A673 (cell line): ENCODE measurements around the gene WDR45B. TPM values are rescaled to one million over a fixed set of nuclear protein-coding genes. Genes with fewer than 3 reads are reported as not detected.

Experiments used
- BruUV-seq: library from RNA; stranded (reverse); fragments of 400-500 nt; replicated peaks from 2 replicates; lab custom pipeline; 2021; lab: Mats Ljungman, UMichigan
- CTCF ChIA-PET: fragments of 300-600 bp; sonication (Branson Sonifier 250); formaldehyde crosslinking; loops from one replicate; lab custom pipeline; 2022; ENCODE audit warnings: antibody characterized with exemption; lab: Charles Lee
- POLR2A ChIA-PET: fragments of 300-600 bp; sonication (Branson Sonifier 250); formaldehyde crosslinking; loops from one replicate; lab custom pipeline; 2022; ENCODE audit warnings: antibody characterized with exemption; ENCODE audit not compliant: low non-redundant PET; lab: Charles Lee
- DNase-seq: peaks from one replicate; pipeline ENCODE4 v3.0.0-alpha.2; 2015; ENCODE audit warnings: low spot score
- H3K27ac ChIP-seq: fragments of 200-600 bp; sonication (generic); 2 replicates; pipeline ENCODE4 v1.5.1; 2016; ENCODE audit warnings: mixed run types, low read depth, mild to moderate bottlenecking, mixed read lengths, antibody characterized with exemption, low read length; ENCODE audit not compliant: poor library complexity, severe bottlenecking
- H3K27me3 ChIP-seq: fragments of 200-600 bp; sonication (generic); replicated peaks from 2 replicates; pipeline ENCODE4 v1.6.1; 2017; ENCODE audit warnings: mixed run types, low read depth, mild to moderate bottlenecking, mixed read lengths, antibody characterized with exemption, low read length; ENCODE audit not compliant: insufficient read depth, poor library complexity
- H3K36me3 ChIP-seq: fragments of 200-600 bp; sonication (generic); 2 replicates; pipeline ENCODE4 v1.6.1; 2016; ENCODE audit warnings: mixed run types, mild to moderate bottlenecking, mixed read lengths, antibody characterized with exemption, low read length; ENCODE audit not compliant: insufficient read depth, poor library complexity, severe bottlenecking
- H3K4me1 ChIP-seq: fragments of 200-600 bp; sonication (generic); 2 replicates; pipeline ENCODE4 v1.6.1; 2017; ENCODE audit warnings: mixed run types, mild to moderate bottlenecking, mixed read lengths, antibody characterized with exemption, low read length; ENCODE audit not compliant: insufficient read depth, poor library complexity, severe bottlenecking
- H3K4me3 ChIP-seq: fragments of 200-600 bp; sonication (generic); 2 replicates; pipeline ENCODE4 v1.5.1; 2016; ENCODE audit warnings: low read depth, mixed run types, mild to moderate bottlenecking, mixed read lengths, low read length; ENCODE audit not compliant: poor library complexity, severe bottlenecking
- H3K9me3 ChIP-seq: fragments of 200-600 bp; sonication (generic); 2 replicates; pipeline ENCODE4 v1.6.1; 2016; ENCODE audit warnings: mixed run types, low read depth, mild to moderate bottlenecking, mixed read lengths, antibody characterized with exemption, low read length; ENCODE audit not compliant: poor library complexity, severe bottlenecking
- CTCF ChIP-seq: fragments of 300-800, 200-600 bp; sonication (generic); conservative IDR thresholded peaks from 2 replicates; pipeline ENCODE4 v1.5.1; 2017; ENCODE audit warnings: low read depth, mild to moderate bottlenecking, antibody characterized with exemption, low read length, moderate library complexity, mixed read lengths
- EZH2 ChIP-seq: fragments of 200-600 bp; sonication (generic); IDR thresholded peaks from 2 replicates; pipeline ENCODE4 v1.6.1; 2017; ENCODE audit warnings: borderline replicate concordance, low read depth, mild to moderate bottlenecking, mixed read lengths, antibody characterized with exemption, low read length; ENCODE audit not compliant: poor library complexity, severe bottlenecking
- intact Hi-C: fragments of 100-400 bp; cut with micrococcal nuclease; formaldehyde crosslinking; loops from one replicate; pipeline ENCODE4 v1.10.0; 2022; ENCODE audit not compliant: unreplicated experiment
- total RNA-seq: library from RNA; stranded (reverse); gene quantifications from 2 replicates; pipeline ENCODE4 v1.2.3, GENCODE V29; 2021

The WDR45B gene
- total RNA-seq, 1 experiment from 2014 or later = 73.0 TPM

- Histone ChIP-seq H3K27ac (no peak overlapping the region), H3K27me3 (no peaks in the 10 kb centered on the region), H3K4me1 (no peaks in the 10 kb centered on the region), H3K4me3 (no peak overlapping the region), H3K9me3 (no peaks in the 10 kb centered on the region), H3K36me3 (no peaks in the 10 kb centered on the region)
- TF ChIP-seq EZH2 (no peak), CTCF (no peak)
- intact Hi-C loops = no loop called here
- no TSS peak for BruUV-seq
- CTCF ChIA-PET = no interaction called here
- POLR2A ChIA-PET = no interaction called here
- no peak for DNase-seq
These were observed 10.1 kb upstream of the WDR45B start for GRCh38 chr17:82658331-82658730.

- BruUV-seq = no TSS peak
- DNase-seq = no peak
- H3K9me3 ChIP-seq = no peaks in the 10 kb centered on the region
- TF ChIP-seq CTCF (no peak), EZH2 (no peak)
- no peak overlapping the region for H3K4me3 ChIP-seq
- H3K36me3 ChIP-seq = no peaks in the 10 kb centered on the region
- ChIA-PET POLR2A (no interaction called here), CTCF (no interaction called here)
- intact Hi-C loops = no loop called here
- no peaks in the 10 kb centered on the region for H3K27me3 ChIP-seq
- H3K4me1 ChIP-seq = no peaks in the 10 kb centered on the region
- no peak overlapping the region for H3K27ac ChIP-seq
These were observed 9.7 kb upstream of the WDR45B start for GRCh38 chr17:82657926-82658325.

DNA sequence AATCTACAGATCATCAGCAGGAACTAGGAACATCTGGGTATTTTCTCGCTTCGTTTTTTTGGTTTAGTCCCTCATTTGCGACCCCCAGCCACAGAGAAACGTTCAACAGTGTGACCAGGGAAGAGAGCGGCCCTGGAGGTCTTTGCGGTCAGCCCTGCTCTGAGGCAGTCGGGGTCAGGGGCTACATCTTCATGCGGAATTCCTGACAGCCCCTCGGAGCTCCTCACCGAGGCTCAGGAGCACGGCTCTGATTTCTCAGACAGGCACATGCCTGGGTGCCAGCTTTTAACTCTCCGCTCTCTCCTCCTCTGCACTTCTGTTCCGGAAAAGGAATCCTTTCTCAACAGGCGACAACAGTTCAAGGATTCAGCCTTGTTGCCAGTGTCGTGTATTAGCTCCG, 8.0 kb upstream of the WDR45B start:
- ChIA-PET CTCF (no interaction called here), POLR2A (no interaction called here)
- DNase-seq = no peak
- Histone ChIP-seq H3K27me3 (no peaks in the 10 kb centered on the region), H3K4me1 (no peaks in the 10 kb centered on the region), H3K4me3 (no peak overlapping the region), H3K9me3 (no peaks in the 10 kb centered on the region), H3K36me3 (no peaks in the 10 kb centered on the region), H3K27ac (no peak overlapping the region)
- intact Hi-C loops = no loop called here
- BruUV-seq = no TSS peak
- TF ChIP-seq CTCF (no peak), EZH2 (no peak)
